GM18520 (cell line): Measurements from ENCODE around the gene REM2.

Experiments used
- ATAC-seq: cut with Tn5 transposase; IDR thresholded peaks from one replicate; pipeline ENCODE4 v1.9.1; 2021; ENCODE audit not compliant: unreplicated experiment

REM2 gene

DNA sequence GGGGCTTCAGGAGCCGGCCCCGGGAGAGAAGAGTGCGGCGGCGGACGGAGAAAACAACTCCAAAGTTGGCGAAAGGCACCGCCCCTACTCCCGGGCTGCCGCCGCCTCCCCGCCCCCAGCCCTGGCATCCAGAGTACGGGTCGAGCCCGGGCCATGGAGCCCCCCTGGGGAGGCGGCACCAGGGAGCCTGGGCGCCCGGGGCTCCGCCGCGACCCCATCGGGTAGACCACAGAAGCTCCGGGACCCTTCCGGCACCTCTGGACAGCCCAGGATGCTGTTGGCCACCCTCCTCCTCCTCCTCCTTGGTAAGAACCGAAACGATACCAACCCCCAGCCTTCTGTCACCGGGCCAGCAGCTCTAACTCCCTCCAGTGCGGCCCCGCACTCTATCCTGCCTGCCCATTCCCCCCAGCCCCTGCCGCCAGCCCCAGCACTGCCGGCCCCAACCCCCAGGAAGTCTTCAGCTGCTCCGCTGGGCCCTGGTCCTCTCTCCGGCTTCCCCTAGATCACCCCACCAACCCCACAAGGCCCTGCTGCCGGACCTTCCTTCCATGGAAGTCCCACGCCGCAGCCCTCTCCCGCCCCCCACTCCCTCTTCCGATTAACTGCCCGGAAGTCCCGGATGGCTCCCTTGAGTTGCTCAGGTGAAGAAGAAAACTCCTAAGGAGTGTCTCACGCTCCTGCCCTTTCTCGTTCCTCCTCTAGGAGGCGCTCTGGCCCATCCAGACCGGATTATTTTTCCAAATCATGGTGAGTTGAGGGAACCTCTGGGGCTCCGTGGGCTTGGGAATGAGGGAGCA is 10.8 kb upstream of the REM2 start:
- no peak for ATAC-seq

DNA sequence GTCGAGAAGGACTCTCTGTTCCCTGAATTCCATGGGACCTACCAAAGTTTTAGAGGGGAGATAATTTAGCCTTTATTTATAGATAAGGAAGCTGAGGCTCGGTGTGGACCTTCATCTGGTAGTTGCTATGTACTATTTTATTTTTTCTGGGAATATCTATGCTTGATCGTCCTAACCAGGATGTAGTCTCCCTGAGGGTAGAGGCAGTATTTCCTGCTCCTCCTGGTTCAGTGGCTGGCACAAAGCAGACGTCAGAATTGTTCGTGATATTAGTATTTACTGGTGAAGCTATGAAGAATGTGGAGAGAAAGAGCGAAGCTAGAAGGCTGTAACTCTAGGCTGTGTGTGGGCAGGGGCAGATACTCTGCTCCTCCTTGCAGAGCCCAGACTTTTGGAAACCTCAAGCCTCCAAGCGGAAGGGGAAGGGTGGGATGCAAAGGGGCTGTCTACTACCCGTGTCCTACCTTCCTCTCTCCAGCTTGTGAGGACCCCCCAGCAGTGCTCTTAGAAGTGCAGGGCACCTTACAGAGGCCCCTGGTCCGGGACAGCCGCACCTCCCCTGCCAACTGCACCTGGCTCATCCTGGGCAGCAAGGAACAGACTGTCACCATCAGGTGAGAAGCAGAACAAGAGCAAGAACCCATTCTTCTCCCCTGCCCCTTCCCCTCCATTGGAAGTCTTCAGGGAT is 10.0 kb upstream of the REM2 start:
- ATAC-seq: no peak

DNA sequence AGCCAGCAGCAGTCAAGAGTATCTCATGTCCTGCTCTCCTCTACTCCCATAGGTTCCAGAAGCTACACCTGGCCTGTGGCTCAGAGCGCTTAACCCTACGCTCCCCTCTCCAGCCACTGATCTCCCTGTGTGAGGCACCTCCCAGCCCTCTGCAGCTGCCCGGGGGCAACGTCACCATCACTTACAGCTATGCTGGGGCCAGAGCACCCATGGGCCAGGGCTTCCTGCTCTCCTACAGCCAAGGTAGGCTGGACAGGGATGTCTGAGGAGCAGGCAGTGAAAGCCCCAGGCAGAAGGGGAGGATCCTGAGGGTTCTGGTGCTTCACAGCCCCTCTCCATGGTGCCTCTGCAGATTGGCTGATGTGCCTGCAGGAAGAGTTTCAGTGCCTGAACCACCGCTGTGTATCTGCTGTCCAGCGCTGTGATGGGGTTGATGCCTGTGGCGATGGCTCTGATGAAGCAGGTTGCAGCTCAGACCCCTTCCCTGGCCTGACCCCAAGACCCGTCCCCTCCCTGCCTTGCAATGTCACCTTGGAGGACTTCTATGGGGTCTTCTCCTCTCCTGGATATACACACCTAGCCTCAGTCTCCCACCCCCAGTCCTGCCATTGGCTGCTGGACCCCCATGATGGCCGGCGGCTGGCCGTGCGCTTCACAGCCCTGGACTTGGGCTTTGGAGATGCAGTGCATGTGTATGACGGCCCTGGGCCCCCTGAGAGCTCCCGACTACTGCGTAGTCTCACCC is 7.8 kb upstream of the REM2 start:
- no peak for ATAC-seq

DNA sequence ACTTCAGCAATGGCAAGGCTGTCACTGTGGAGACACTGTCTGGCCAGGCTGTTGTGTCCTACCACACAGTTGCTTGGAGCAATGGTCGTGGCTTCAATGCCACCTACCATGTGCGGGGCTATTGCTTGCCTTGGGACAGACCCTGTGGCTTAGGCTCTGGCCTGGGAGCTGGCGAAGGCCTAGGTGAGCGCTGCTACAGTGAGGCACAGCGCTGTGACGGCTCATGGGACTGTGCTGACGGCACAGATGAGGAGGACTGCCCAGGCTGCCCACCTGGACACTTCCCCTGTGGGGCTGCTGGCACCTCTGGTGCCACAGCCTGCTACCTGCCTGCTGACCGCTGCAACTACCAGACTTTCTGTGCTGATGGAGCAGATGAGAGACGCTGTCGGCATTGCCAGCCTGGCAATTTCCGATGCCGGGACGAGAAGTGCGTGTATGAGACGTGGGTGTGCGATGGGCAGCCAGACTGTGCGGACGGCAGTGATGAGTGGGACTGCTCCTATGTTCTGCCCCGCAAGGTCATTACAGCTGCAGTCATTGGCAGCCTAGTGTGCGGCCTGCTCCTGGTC is 7.2 kb upstream of the REM2 start:
- ATAC-seq: no peak

DNA sequence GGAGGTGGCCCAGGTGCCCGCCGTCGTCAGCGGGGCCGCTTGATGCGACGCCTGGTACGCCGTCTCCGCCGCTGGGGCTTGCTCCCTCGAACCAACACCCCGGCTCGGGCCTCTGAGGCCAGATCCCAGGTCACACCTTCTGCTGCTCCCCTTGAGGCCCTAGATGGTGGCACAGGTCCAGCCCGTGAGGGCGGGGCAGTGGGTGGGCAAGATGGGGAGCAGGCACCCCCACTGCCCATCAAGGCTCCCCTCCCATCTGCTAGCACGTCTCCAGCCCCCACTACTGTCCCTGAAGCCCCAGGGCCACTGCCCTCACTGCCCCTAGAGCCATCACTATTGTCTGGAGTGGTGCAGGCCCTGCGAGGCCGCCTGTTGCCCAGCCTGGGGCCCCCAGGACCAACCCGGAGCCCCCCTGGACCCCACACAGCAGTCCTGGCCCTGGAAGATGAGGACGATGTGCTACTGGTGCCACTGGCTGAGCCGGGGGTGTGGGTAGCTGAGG is 6.0 kb upstream of the REM2 start:
- ATAC-seq: no peak

DNA sequence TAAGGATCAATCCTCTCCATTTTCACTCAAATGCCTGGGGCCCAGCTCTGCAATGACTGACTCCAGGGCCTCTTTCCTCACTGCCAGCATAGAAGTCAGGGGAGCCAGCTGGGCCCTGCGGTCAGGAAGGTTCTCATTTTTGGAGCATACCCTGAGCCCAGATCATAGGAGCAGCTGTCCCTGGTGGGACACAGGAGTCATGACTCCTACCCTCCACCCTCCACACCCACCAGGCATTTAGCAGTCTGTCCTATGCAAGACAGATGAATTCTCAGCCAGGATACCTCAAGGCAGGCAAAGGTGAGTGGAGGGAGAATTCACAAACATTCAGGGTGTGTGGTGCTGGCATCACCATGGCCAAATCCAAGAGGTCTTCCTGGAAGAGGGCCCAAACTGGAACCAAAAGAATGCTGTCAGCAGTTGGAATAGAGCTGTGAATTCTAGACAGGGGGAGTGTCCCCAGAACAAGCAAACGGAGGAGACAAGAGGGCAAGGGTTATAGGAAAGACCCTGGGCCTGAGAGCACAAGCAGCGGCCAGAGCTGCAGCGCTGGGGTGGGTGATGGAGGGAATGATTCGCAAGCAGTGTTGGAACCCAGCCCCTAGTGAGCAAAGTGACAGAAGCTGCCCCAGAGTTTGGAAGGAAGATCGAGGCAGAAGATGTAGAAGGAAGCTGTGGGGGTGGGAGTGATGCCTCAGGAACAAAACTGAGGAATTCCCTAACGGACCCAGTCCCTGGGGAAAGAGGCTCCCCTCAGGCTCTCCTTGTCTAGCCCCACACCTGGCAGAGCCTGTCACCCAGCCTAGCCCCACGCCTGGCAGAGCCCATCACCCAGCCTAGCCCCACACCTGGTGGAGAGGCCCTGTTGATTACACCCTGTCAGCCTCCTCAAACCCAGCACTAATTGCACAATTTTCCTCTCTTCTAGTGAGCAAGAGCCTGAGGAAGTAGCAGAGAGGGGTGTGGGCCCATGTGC is 4.5 kb upstream of the REM2 start:
- ATAC-seq: no peak

DNA sequence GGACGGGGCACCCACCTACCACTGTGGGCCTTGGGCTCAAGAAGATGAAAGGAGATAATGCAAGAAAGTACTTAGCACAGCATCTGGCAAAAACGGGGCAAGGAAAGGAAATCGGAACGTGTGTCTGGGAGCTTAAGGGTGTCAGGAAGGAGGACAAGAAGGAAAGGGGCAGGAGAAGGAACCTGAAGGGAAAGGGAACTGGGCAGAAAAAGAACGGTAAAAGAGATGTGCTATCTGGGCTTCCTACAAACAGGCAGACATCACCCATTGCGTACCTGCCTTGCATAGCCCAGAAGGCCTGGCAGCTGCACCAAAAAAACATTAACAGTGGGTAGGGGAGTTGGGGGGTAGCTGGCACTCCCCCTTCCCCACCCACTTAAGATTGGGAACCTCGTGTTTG is 958 bp upstream of the REM2 start:
- no peak for ATAC-seq

DNA sequence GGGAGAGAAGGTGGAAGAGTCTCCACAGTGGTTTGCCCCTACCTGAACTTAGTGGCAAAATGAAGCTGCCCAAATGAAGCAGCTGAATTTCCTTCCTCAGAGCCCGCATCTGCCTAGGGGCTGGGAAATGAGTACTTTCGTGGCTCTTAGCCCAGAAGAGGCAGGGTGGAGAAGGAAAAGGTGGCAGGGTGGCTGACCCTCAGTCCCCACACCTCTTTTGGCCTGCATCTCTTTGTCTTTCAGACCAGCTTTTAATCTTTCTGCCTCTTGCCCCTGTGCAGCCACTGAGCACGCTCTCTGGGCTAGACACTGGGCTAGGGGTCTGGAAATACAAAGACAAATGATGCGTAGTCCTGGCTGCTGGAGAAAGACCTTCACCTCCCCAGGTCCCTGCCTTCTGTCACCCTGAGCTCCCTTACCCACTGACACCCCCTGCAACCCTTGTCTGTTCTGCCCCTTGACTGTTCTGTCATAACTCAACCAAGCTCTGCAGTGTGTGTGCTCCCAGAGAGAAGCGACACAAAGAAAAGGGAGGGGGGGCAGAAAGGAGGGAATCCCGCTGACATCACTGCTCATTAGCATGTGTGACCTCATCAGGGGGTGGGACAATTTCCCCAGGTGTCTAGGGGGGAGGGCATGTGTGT is 371 bp upstream of the REM2 start:
- ATAC-seq: no peak

DNA sequence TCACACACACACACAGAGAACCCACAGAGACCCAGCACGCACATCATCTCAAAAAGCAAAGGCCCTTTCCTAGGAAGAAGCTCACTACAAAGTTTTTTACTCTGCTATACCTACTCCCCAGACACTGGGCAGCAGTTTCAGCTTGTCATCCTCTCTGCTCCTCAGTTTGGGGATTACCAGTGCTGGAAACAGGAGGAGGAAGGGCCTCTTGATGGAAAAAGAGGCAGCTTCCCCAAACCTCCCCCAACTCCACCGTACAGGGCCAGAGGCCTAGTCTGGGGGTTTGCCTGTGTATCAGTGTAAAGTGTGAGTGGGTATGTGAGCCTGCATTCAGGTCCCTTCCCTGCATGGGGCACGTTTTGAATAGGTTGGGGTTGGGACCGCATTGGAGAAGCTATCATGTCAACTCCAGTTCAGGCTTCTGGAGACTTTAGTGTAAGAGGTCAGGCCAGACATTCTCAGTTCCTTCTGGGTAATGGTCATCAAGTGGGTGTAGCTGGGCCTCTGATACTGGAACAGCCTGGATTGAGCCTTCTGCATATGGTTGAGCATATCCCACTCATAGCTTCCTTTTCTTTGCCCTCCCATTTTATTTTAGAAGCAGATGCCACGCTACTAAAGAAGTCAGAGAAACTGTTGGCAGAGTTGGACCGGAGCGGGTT is 1.2 kb downstream of the REM2 start:
- ATAC-seq: no peak

DNA sequence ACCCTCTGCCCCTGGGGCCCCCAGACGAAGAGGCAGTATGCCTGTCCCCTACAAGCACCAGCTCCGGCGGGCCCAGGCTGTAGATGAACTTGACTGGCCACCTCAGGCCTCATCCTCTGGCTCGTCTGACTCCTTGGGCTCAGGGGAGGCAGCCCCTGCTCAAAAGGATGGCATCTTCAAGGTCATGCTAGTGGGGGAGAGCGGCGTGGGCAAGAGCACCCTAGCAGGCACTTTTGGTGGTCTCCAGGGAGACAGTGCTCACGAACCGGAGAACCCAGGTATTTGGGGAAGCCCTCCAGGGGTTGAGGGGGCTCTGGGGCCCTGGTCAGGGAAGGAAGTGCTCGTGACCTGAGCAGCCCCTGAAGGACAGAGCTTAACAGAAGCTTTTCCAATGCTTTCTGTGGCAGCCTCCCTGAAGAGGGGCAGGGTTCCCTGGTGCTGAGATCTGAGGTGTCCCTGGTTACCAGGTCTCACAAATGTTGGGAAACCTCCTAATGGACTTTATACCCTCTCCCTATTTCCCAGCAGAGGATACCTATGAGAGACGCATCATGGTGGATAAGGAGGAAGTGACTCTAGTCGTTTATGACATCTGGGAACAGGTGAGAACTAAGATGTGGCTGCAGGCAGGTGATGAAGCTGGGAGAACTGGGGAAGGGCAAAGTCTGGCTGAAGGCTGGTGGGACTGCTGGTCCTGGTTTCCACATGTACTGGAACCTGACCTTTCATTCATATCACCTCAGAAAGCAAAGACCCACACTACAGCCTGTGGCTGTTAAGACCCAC is 1.9 kb downstream of the REM2 start:
- ATAC-seq: no peak

DNA sequence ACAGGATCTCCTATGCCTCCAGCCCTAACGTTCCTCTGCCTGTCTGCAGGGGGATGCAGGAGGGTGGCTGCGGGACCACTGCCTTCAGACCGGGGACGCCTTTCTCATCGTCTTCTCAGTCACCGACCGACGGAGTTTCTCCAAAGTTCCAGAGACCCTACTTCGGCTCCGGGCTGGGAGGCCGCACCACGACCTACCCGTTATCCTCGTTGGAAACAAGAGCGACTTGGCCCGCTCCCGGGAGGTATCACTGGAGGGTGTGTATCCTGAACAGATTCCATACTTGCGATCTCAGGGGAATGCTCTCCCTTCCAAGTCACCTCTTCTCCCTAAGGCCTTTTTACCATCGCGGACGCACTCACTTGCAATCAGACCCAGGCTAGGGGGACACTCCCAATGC is 3.0 kb downstream of the REM2 start:
- ATAC-seq: no peak

DNA sequence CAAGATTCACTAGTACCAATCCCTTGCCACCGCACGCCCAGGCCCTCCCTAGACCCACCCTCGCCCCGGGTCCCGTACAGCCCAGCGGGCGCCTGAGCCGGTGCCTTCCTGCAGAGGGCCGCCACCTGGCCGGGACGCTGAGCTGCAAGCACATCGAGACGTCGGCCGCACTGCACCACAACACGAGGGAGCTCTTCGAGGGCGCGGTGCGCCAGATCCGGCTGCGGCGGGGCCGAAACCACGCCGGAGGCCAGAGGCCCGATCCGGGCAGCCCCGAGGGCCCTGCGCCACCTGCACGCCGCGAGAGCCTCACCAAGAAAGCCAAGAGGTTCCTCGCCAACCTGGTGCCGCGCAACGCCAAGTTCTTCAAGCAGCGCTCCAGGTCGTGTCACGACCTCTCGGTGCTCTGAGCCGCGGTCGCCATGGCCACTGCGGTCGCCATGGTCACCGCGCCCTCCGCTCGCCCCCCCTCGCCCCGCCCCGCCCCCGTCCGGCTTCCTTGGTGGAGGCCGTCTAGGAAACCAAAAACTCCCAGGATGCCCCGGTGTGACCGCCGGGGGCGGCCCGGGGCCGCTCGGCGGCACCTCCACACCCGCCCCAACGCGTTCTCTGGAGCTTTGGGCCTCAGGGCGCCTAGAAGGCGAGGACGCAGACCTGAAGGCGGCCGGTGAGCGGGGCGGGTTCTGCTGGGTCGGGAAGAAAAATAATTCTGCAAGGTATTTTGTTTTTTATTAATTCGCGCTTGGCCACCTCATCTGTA is 3.7 kb downstream of the REM2 start:
- peak; percentile 36 for ATAC-seq

DNA sequence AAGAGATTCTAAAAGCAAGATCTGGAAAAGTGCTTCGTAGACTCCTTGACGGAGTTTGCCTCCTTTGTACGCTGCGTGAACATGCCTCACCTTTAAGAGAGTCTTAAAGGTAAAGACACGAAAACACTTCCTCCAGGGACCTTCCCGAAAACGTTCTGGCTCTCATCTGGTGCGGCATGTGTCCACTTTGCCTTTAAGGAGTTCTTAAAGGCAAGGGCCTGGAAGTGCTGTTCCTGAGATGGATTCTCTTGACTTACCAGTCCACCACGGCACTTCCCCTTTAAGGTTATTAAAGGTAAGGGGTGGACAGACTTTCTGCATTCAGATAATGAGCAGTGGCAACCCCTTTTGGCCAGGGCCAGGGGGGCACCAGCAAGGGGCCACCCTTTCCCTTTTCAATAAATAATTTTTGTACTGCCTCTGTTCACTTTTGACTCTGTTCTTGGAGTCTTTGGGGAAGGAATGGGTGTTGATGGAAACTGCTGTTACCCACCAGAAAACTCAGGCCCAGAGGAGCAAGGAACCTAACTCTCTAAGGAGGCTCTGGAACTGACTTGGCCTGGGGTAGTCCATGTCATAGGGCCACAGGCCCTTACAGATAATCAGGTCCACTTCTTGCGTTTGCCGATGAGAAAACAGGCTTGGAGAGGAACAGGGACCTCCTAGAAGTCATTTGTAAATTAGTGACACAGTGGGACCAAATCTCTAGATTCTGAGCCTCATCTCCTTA is 4.4 kb downstream of the REM2 start:
- peak; percentile 29 for ATAC-seq

DNA sequence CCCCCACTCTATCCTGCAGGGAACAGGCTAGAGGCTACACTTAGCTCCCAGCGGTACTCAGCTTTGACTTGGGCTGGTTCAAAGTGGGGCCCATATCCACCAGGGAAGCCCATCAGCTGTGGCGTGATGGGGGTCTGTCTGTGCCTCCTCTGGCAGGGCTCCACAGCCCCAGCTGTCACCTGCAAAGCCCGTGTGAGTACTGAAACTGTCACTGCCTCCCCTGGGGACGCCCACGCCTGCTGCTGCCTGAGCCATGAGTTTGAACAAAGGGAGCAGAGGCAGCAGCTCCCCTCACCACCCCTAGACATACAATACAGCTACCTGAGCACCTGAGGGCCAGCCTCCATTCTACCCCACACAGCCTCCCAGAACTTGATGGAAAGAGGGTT is 5.0 kb downstream of the REM2 start:
- ATAC-seq: peak; percentile 30

DNA sequence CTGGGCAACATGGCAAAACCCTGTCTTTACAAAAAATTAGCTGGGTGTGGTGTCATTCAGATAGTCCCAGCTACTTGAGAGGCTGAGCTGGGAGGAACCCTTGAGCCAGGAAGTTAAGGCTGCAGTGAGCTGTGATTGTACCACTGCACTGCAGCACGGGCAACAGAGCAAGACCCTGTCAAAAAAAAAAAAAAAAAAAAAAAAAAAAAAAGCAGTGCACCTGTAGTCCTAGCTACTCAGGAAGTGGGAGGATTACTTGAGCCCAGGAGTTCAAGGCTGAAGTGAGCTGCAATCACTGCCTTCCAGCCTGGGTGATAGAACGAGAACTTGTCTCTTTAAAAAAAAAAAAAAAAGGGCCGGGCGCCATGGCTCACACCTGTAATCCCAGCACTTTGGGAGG is 5.6 kb downstream of the REM2 start:
- ATAC-seq: no peak

DNA sequence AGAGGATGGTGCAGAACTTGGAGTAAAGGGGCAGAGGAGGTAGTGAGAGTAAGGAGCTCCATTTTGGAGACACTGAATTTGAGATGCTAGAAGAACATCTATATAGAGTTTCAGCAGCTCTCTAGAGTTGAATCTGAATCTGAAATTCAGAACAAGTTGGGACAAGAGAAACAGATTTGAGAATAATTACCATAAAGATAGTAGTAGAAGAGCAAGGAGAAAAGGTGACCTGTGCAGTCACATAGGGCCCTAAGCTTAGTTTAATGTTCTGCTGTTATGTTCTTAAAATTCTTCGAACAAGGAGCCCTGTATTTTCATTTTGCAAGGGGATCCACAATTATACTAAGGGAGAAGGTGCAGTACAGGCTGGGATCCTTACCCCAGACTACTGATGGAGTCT is 7.4 kb downstream of the REM2 start:
- ATAC-seq: no peak

DNA sequence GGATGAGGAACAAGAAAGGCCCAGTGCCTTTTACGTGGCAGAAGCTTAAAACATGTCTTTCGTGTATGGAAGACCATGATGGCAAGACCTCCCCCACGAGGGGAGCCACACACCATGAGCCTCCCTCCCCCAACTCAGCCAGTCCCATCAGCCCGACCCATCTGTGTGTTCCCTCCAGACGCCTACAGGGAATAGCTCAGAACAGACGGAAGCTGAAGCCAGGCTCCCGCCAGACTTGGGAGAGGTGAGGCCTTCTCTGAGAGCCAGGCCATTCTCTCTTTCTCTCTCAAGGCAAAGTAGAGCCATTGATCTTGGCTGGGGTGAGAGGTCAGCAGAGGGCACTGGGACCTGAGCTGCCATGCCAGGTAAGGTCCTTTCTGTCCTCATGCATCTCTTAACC is 9.5 kb downstream of the REM2 start:
- ATAC-seq: no peak
